ENCODE results near the gene VAV1. TPM values are rescaled to one million over a fixed set of nuclear protein-coding genes. Genes with fewer than 3 reads are reported as not detected.
A peak's percentile ranks its signal among the peaks of the same experiment; 100 is the strongest.
"Not testable (repeated sequence)": the region's sequence is repeated elsewhere in the genome, so short reads cannot be mapped to it uniquely, and the experiment has no call there.

The VAV1 gene
- total RNA-seq, 4 donors from 2014 or later: 9.4 to 18.9 (median 13.5) TPM

DNA sequence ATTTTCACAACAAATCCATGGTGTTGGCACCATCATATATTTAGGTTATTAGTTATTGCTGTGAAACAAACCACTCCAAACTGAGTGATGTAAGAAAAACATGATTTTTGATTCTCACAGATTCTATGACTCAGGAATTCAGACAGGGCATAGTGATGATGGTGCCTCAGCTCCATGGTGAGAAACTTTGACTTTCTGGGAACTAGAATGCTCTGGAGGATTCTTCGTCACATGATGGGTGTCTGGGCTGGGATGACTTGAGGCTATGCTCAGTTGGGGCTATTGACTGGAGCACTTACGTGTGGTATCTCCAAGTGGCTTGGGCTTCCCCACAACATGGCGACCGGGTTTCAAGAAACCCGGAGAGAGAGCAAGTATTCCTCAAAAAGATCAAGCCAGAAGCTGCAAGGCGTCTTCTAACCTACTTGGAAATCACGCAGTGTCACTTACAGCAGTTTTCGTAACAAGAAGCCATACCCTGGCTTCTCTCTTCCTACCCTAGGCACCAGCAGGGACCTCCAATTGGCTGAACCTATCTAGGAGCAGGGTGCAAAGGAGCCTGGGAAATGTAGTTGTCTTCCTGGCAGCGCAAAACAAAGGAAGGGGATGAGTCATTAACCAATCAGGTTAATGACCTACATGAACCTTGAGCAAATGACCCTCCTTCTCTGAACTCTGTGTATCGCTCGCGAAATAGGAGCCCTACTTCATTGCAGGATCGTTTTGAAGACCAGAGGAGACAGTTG, 22.4 kb downstream of the VAV1 start:
- TF ChIP-seq, protein P1, sequence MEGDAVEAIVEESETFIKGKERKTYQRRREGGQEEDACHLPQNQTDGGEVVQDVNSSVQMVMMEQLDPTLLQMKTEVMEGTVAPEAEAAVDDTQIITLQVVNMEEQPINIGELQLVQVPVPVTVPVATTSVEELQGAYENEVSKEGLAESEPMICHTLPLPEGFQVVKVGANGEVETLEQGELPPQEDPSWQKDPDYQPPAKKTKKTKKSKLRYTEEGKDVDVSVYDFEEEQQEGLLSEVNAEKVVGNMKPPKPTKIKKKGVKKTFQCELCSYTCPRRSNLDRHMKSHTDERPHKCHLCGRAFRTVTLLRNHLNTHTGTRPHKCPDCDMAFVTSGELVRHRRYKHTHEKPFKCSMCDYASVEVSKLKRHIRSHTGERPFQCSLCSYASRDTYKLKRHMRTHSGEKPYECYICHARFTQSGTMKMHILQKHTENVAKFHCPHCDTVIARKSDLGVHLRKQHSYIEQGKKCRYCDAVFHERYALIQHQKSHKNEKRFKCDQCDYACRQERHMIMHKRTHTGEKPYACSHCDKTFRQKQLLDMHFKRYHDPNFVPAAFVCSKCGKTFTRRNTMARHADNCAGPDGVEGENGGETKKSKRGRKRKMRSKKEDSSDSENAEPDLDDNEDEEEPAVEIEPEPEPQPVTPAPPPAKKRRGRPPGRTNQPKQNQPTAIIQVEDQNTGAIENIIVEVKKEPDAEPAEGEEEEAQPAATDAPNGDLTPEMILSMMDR (IDR thresholded peaks at IDR 0.05): no peak
- no peak for DNase-seq (ENCODE audit: low spot score)
- no peak for ATAC-seq (ENCODE audit: low FRiP score)

DNA sequence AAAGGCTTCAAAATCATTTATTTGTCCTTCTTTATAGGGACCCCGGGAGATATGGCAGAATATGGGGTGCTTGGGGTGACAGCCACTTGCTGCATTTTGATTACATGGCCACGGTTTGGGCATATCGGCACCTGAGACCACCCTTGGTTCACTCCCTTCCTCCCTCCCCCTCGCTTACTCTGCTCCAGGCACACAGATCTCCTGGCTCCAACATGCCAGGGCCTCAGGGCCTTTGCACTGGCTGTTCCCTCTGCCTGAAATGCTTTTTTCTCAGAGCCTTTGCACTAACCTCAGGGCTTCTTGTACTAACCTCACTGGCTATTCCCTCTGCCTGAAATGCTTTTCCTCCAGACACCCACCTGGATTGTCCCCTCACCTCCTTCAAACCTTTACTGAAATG, 23.8 kb downstream of the VAV1 start:
- DNase-seq (ENCODE audit: low spot score) (no peak), ATAC-seq (ENCODE audit: low FRiP score) (no peak)
- TF ChIP-seq, protein P1 (IDR thresholded peaks at IDR 0.05): no peak

DNA sequence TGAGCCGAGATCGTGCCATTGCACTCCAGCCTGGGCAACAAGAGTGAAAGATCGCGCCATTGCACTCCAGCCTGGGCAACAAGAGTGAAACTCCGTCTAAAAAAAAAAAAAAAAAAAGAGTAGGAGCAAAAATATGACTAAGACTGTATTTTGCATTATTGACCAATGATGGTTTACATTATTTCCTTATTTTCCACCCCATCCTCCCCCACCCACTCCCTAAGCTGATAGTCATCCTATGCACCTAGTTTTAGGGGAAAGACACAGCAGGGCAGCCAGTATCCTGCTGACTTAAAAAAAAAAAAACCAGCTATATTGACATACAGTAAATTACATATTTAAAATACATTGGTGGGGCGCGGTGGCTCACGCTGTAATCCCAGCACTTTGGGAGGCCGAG, 25.1 kb downstream of the VAV1 start:
- TF ChIP-seq, protein P1 (IDR thresholded peaks at IDR 0.05): no peak
- DNase-seq (ENCODE audit: low spot score): no peak
- no peak for ATAC-seq (ENCODE audit: low FRiP score)

DNA sequence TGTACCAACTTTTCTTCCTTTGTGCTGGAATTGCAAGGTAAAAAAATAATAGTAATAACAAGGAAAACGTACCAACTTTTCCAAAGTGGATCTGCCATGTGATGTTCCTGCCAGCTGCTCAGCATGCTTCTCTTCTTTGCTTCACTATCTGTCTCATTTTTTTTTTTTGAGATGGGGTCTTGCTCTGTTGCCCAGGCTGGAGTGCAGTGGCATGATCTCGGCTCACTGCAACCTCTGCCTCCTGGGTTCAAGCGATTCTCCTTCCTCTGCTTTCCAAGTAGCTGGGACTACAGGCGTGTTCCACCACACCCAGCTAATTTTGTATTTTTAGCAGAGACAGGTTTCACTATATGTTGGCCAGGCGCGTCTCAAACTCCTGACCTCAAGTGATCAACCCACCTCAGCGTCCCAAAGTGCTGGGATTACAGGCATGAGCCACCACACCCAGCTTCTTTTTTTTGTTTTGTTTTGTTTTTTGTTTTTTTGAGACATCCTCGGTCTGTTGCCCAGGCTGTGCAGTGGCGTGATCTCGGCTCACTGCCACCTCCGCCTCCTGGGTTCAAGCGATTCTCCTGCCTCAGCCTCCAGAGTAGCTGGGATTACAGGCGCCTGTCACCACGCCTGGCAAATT, 27.8 kb downstream of the VAV1 start:
- not testable (repeated sequence) for DNase-seq (ENCODE audit: low spot score); ATAC-seq (ENCODE audit: low FRiP score)

DNA sequence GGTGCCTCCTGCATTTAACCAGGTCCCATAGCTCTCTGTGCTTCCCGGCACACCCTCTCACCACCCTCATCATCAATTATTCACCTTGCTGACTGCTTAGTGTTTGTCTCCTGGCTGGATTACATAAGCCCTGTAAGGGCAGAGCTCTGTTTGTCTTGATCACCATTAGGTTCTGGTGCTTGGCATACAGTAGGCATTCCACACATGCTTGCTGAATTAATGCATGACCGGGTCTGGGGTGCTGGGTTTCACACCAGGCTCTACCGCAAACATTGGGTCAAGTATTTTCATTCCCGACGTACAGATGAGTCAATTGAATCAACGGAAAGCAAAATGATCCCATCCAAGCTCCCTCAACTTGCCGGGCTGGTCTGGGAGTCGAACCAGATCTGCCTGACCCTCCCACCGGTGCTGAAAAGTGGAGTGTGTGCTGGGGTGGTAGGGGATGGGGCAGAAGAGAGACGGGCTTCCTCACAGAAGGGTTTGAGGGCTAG, 28.5 kb downstream of the VAV1 start:
- DNase-seq (ENCODE audit: low spot score) (no peak), ATAC-seq (ENCODE audit: low FRiP score) (no peak)
- TF ChIP-seq, protein P1 (IDR thresholded peaks at IDR 0.05): no peak

DNA sequence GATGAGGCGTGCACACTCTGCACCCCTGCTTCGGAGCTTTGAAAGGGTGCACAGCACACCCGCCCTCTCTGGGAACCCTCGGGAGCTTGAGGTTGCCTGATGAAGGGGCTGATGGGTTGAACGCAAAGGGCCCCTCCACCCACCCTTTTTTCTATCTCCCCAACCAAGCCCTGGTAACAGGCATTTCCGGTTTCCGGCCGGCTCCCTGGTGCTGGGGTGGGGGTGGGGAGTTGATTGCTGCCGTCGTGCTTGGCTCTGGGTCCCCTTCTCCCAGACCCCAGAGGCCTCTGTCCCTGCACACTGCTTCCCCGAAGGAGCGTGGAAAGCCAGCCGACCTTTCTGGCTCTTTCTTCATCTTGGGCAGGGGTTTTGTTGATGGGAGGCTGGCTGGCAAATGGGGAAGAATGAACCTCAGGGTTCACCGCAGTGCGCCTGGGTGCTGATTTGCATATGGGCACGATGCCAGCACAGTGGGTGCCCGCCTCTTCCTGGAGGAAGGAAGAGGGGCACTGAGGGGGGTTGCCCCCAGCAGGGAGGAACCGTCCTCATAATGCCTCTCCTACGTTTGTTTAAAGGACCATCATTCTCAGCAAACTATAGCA, 29.1 kb downstream of the VAV1 start:
- TF ChIP-seq, protein P1 (IDR thresholded peaks at IDR 0.05): no peak
- DNase-seq (ENCODE audit: low spot score) (peak; percentile 33), ATAC-seq (ENCODE audit: low FRiP score) (peak; percentile 57)

DNA sequence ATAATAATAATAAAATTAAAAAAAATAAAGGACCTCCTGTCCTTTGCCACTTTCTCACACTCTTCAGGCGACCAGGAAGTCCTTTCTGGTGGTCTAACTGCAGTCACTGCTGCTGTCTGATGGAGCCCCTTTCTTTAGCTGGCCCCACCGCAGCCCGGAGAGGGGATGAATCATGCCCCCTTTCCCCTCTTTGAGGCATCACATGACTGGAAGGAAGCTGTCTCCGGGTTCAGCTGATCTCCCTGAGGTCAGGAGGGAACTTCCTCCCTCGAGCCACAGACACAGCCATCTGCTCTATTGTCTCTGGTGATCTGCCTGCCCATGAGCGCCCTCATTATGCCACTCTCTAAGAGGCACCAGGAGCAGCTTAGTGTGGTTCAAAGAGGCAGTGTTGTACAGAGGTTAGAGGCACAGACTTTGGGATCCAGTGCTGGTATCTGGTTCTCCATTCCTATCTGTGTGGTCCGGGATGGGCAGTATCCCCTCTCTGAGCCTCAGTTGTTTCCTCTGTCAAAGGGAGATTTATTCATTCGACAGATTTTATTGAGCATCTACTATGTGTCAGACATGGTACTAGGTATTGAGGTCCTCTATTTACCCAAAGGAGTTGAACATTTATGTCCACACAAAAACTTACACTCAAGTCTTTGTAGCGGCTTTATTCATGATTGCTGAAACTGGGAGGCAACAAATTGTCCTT, 30.0 kb downstream of the VAV1 start:
- TF ChIP-seq, protein P1 (IDR thresholded peaks at IDR 0.05): no peak
- ATAC-seq (ENCODE audit: low FRiP score): peak; percentile 48

More for the DNA sequence above, 30.0 kb downstream of the VAV1 start:
- no peak for DNase-seq (ENCODE audit: low spot score)
